LNCAP (cell line): ENCODE measurements around the gene DOCK2.
A peak's percentile ranks its signal among the peaks of the same experiment; 100 is the strongest.

Source experiments
- TF ChIP-seq, protein P1 (sequence below): fragments of 450-650 bp; IDR thresholded peaks from 2 replicates; pipeline ENCODE4 v1.5.1; 2017; ENCODE audit warnings: mild to moderate bottlenecking

Gene DOCK2

DNA sequence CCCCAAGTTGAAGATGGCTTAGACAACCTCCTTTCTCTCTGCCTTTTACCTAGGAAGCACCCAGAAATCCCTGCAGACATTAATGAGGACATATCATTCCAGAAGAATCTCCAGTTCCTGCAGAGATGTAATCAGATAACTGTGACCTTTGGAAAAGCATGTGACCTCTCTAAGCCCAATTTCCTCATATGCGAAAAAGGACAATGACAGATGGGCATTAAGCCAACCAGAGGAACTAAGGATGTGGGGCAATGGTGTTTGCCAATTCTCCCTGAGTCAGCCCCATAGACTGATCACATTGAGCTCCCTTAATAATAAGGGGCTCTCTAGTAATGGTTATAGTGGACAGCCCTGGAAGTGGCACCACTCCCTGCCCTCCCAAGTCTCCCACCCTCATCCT is 458.6 kb downstream of the DOCK2 start:
- TF ChIP-seq, protein P1, sequence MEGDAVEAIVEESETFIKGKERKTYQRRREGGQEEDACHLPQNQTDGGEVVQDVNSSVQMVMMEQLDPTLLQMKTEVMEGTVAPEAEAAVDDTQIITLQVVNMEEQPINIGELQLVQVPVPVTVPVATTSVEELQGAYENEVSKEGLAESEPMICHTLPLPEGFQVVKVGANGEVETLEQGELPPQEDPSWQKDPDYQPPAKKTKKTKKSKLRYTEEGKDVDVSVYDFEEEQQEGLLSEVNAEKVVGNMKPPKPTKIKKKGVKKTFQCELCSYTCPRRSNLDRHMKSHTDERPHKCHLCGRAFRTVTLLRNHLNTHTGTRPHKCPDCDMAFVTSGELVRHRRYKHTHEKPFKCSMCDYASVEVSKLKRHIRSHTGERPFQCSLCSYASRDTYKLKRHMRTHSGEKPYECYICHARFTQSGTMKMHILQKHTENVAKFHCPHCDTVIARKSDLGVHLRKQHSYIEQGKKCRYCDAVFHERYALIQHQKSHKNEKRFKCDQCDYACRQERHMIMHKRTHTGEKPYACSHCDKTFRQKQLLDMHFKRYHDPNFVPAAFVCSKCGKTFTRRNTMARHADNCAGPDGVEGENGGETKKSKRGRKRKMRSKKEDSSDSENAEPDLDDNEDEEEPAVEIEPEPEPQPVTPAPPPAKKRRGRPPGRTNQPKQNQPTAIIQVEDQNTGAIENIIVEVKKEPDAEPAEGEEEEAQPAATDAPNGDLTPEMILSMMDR: no peak

DNA sequence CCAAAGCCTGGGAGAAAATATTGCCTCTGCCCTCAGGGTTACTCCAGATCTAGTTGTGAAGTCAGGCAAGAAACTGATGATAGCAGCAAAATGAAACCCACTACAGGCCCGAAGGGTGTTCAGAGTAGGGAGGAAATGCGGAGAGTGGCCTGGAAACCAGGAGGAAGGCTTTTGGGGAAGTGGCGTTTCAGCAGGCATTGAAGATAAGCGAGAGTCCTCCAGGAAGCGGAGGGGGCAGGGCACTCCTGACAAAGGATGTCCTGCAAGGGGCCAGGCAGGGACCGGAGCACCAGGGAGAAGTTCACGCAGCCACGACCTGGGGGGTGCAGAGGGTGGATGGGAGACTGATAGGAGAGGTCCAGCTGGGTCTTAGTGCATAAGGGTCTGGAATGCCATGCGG is 460.9 kb downstream of the DOCK2 start:
- TF ChIP-seq, protein P1: no peak

DNA sequence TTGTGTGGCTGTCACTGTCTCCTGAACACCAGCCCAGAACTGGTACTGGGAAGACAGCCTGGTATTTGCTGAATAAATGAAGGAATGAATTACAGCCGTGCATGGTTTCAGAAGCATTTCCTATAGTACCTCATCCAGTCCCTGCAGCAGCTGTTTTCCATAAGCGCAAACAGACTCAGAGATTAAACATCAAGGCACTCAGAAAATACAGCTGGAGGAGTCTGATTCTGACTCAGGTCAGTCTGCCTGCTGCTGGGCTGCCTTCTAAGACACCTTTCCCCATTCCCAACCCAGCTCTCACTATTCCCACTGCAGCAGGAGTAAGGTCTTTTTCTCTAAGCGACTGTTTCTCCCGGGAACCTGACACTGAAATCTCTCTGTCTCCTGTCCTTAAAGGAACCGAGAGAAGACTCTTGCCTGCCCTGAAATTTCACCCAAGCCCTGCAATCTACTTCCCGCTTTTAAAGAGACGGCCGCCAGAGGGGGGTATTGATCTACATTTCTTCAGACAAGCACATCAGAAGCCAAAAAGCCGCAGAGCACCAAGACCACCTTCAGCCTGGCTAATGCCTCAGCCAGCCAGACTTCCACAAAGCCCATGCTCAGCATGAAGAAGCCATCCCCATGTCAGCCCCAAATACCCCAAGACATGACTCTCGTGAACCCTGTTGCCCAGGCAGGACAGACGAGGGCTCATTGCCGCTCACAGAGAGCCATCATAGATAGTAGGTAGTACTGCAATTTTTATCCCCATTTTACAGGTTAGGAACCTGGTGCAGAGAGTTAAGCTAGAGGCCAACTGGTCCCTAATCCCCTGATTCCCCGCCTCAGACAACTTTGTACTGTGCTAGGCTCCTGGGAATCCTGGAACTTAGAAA is 463.2 kb downstream of the DOCK2 start:
- TF ChIP-seq, protein P1: peak; percentile 66

DNA sequence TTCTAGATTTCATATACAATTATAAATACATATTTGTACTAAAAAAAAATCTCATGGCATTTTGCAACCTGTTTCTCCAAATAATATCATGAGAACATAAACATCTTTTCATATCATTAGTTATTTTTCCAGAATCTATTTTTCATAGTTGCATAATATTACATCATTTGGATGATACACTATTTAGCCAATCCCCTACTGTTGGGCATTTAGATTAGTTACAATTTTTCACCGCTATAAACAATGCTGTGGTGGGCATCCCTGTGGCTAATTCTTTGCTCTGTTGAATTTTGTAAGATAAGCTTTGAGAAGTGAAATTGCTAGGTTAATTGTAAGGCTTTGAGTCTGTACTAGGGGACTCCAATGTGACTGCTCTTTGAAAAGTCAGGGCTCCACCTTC is 466.4 kb downstream of the DOCK2 start:
- TF ChIP-seq, protein P1: no peak

DNA sequence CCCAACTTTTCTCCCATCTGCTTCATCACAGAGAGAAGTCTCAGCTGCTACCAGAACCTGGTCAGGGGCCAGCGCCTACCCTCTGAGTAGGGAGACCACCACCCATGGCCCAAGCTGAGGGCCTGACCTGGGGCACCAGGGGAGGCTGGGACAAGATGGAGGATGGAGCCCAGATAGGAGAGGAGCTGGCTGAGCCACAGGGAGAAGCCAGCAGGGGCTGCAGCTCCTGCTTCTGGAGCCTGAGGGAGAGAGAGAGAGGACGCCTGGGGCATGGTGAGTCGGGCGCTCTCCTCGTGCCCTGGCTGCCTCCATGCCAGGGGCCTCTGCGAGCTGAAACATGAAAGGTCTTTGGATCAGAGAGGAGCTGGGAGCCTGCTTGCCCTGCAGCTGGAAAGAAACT is 467.2 kb downstream of the DOCK2 start:
- TF ChIP-seq, protein P1: no peak

DNA sequence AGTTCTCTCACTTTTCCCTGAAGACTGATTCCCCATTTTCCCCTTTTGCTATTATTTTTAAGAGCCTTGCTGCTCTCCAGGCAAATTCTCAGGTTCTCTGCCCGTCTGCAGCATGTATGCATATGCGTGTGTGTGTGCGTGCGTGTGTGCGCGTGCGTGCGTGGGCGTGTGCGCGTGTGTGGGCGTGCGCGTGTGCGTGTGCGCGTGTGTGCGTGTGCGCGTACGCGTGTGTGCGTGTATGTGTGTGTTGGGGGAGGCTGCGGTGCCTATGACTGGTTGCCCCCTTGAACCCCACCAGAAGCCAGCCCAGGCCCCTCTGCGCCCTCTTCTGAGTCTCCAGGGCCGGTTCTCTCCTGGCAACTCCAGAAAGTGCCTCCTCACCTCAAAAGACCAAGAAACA is 467.6 kb downstream of the DOCK2 start:
- TF ChIP-seq, protein P1: no peak

DNA sequence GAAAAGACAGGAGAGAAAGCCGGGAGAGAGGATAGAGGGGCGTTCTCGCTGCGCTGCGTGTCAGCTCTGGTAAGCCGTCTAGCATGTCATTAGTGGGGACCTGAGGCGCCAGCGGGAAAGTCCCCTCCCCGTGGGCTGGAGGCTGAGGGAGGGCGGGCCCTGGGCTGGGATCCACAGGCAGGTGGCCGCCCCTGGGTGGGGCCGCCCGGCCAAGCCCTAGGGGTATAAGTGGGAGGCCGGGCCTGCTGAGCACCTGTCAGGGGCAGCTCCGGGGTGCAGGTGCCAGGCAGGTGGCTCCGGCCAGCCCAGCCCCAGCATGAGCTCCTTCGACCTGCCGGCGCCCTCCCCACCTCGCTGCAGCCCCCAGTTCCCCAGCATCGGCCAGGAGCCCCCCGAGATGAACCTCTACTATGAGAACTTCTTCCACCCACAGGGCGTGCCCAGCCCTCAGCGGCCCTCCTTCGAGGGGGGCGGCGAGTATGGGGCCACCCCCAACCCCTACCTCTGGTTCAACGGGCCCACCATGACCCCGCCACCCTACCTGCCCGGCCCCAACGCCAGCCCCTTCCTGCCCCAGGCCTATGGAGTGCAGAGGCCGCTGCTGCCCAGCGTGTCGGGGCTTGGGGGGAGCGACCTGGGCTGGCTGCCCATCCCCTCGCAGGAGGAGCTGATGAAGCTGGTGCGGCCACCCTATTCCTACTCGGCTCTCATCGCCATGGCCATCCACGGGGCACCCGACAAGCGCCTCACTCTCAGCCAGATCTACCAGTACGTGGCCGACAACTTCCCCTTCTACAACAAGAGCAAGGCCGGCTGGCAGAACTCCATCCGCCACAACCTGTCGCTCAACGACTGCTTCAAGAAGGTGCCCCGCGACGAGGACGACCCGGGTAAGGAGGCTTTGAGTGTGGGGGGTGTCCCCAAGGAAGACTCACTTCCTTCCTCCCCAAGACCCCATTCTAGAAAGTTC is 468.9 kb downstream of the DOCK2 start, which contains the start of gene FOXI1:
Gene FOXI1, plus strand, starts transcription at position 256 of the 970 bp plus-strand sequence. Its CDS starts 61 bp downstream, at position 317.
- TF ChIP-seq, protein P1: no peak
